Non-pigmented ciliary epithelial cell (primary cell): Measurements from ENCODE around the gene NEO1.

Experiments used
- DNase-seq: peaks from one replicate; pipeline ENCODE4 v3.0.0-alpha.2; 2010; ENCODE audit warnings: low read depth

NEO1 gene

DNA sequence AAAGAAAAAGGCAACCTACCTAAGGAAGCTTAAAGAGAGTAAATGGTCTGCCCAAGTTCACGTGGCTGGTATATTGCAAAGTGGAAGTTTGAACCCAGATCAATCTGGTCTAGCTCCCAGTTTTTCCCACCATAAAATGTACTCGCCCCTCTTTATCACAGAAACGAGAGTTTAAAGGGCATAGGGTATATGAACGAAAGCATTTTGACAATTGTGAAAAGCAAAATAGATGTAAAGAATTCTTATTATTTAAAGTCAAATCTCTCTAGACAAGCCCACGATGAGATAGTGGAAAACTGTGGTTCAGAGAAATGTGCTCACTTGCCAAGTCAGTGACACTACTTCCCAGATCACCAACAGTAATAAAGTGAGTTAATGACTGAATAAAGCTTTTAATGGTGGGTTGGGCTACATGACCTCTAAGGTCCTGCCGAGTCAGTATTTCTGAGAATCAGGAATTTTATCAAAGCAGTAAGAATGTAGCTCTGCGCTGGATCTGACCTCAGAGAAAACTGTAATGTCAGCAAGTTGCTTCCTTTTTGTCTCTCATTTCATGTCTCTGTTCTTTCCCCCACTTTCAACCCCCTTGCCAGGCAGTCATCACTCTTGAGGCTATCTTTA lies 23.3 kb upstream of the NEO1 start:
- DNase-seq: no peak

- DNase-seq: no peak
Measured at GRCh38 chr15:73030122-73030679, 22.1 kb upstream of the NEO1 start.

GRCh38 chr15:73031648-73032047 lies 20.6 kb upstream of the NEO1 start:
- DNase-seq: no peak

DNA sequence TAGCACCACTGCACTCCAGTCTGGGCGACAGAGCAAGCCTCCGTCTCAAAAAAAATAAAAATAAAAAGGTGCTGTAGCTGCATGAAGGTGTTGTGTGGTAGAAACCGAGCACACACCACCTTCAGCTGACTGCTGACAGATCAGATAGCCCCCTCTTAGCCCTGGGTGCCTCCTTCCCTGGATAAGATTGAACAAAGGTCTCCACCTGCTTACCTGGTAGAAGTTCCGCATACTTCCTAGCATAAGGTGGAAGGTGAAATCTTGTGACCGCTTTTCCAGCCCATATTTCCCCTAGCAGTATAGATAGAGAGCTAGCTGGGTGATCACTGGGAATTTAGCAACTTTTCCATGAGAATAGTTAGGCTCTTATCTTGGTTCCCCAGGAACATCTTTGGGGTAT lies 18.7 kb upstream of the NEO1 start:
- DNase-seq: no peak

- DNase-seq: no peak
Measured at GRCh38 chr15:73034221-73034620, 18.0 kb upstream of the NEO1 start.

GRCh38 chr15:73035221-73035620 lies 17.0 kb upstream of the NEO1 start:
- DNase-seq: no peak

- no peak for DNase-seq
Measured at GRCh38 chr15:73038220-73038619, 14.0 kb upstream of the NEO1 start.

GRCh38 chr15:73046073-73046472 lies 6.2 kb upstream of the NEO1 start:
- no peak for DNase-seq

- no peak for DNase-seq
Measured at GRCh38 chr15:73047882-73048281, 4.4 kb upstream of the NEO1 start.

GRCh38 chr15:73048624-73049295 lies 3.5 kb upstream of the NEO1 start:
- no peak for DNase-seq

DNA sequence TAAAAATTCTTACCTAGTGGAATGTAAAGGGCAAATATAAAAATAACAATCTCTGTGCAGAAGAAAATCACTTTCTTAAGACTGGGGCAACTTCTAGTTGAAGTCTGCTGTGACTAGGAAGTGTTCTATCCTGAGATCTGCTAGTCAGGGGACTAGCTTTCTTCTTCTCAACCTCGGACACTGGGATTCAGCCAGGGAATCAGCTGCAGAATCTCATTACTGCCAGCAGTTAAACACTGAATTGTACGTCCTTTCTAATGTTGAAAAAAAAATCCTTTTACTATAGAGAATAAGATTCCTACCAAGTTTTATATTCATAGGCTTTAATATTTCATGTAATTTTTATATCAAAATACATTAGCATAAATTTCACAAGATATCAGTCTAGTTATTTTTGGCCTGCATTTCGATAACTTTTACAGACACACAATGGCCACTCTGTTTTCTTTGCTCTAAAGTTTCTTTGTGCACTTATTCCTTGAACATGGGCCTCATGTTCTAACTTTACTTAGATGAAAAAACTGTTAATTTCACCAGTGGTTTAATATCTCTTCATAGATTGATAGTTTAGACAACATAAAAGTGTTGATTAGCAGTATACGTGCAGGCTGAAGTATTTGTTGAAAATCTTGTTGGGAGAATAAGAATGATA lies 2.6 kb upstream of the NEO1 start:
- no peak for DNase-seq

GRCh38 chr15:73050561-73051295 lies 1.5 kb upstream of the NEO1 start:
- DNase-seq: no peak

GRCh38 chr15:73051391-73051806 lies 864 bp upstream of the NEO1 start:
- DNase-seq: no peak

GRCh38 chr15:73052653-73053397 lies 562 bp downstream of the NEO1 start:
- DNase-seq: no peak

GRCh38 chr15:73053398-73053723 lies 1.1 kb downstream of the NEO1 start:
- DNase-seq: no peak

DNA sequence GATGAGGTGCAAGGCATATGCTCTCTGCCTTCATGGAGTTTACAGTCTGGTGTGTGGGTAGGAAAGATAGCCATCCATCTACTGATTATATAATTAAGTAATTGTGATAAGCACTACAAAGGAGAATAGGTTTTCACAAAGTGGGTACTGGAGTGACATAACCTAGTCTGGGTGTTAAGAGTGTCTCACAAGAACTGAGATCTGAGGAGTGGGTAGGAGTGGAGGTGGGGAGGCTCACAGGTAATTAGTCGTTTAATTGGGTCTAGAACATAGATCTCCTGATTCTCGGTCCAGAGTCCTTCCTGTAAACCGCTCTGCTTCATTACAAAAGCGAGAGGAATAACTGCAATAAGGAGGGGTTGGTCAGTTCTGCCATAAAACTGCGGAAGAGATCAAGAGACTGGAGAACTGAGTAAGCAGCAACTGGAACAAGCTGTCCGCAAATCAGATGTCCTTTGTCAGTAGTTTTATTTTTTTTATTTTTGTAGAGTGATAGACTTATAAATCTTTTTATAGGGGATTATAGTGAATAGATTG lies 2.2 kb downstream of the NEO1 start:
- DNase-seq: no peak

- no peak for DNase-seq
Measured at GRCh38 chr15:73056460-73056859, 4.2 kb downstream of the NEO1 start.

DNA sequence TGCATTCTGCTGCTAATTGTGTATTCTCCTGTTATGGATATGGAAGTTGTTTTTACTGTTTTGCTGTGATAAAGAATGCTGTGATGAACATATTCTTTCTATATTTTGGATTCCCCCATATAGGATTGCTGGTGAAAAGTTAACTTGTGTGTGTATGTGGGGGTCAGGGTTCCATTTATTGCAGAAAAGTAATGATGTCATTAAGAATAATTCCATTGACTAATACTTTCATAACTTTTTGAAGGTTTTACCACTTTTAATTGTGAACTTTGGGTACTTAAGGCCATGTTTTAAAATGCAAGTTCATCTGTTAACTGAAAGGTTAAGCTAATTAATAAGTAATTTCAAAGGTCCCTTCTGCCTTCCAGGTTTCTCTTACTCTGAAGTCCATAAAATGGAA lies 6.2 kb downstream of the NEO1 start:
- DNase-seq: no peak

DNA sequence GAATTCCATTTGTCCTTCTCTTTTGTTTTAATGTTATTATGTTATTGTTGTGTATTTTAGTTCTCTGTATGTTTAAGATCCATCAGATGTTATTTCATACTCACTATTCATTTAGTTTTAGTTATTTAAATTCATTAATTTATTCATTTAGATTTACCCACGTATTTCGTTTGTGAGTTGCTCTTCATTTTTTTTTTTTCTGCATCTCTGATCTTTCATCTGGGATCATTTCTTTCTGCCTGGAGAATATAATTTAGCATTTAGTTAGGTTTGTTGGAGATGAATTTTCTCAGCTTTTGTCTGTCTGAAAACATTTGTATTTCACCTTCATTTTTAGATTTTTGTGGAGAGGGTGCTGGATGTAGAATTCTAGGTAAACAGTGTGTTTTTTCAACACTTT lies 12.9 kb downstream of the NEO1 start:
- DNase-seq: no peak

DNA sequence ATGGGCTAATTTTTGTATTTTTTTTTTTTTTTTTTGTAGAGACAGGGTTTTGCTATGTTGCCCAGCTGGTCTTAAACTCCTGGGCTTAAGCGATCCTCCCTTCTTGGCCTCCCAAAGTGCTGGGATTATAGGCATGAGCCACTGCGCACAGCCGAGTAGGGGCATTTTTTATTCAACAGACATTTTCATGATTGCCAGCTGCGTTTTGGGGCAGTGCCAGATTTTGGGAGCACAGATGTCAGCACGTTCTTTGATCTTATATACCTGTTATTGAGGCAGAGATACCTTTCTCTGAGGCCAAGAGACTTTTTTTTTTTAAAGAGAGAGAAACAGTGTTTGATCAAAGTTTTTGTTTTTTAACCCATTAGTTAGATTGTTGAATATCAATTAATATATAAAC lies 16.8 kb downstream of the NEO1 start:
- no peak for DNase-seq

- DNase-seq: no peak
Measured at GRCh38 chr15:73072894-73073293, 20.6 kb downstream of the NEO1 start.

- DNase-seq: no peak
Measured at GRCh38 chr15:73074241-73074640, 22.0 kb downstream of the NEO1 start.
